ENCODE data around the gene CXCL8. TPM values are rescaled to one million over a fixed set of nuclear protein-coding genes. Genes with fewer than 3 reads are reported as not detected.

The CXCL8 gene
- total RNA-seq, 2 donors from 2014 or later = 2.6 to 7.9 TPM

GRCh38 chr4:73725510-73725909, 14.9 kb upstream of the CXCL8 start:
- Histone ChIP-seq H3K27ac (no peak overlapping the region), H3K4me3 (no peak overlapping the region), H3K4me1 (no peaks in the 10 kb centered on the region), H3K9me3 (no peaks in the 10 kb centered on the region), H3K27me3 (no peaks in the 10 kb centered on the region), H3K36me3 (no peaks in the 10 kb centered on the region)
- no peak for DNase-seq (ENCODE audit: low spot score)
- no peak for TF ChIP-seq CTCF (IDR thresholded peaks at IDR 0.05)

- Histone ChIP-seq H3K4me3 (no peak overlapping the region), H3K27ac (no peak overlapping the region)
Measured at GRCh38 chr4:73725985-73726384, 14.4 kb upstream of the CXCL8 start.

GRCh38 chr4:73727685-73728084, 12.7 kb upstream of the CXCL8 start:
- Histone ChIP-seq H3K36me3 (no peaks in the 10 kb centered on the region), H3K4me3 (no peak overlapping the region), H3K27ac (no peak overlapping the region), H3K27me3 (no peaks in the 10 kb centered on the region), H3K4me1 (no peaks in the 10 kb centered on the region), H3K9me3 (no peaks in the 10 kb centered on the region)
- no peak for TF ChIP-seq CTCF (IDR thresholded peaks at IDR 0.05)
- no peak for DNase-seq (ENCODE audit: low spot score)

More at GRCh38 chr4:73725985-73726384, 14.4 kb upstream of the CXCL8 start:
- H3K36me3 ChIP-seq = no peaks in the 10 kb centered on the region
- no peaks in the 10 kb centered on the region for H3K4me1 ChIP-seq
- no peak for DNase-seq (ENCODE audit: low spot score)
- H3K9me3 ChIP-seq = no peaks in the 10 kb centered on the region
- H3K27me3 ChIP-seq = no peaks in the 10 kb centered on the region
- TF ChIP-seq CTCF (IDR thresholded peaks at IDR 0.05) = no peak

- H3K27ac ChIP-seq = no peak overlapping the region
- no peak overlapping the region for H3K4me3 ChIP-seq
- DNase-seq (ENCODE audit: low spot score) = no peak
- H3K4me1 ChIP-seq = peaks cover 0 to 4% of the 10 kb centered on the region in 2 donors
- H3K36me3 ChIP-seq = no peaks in the 10 kb centered on the region
- H3K9me3 ChIP-seq = no peaks in the 10 kb centered on the region
- H3K27me3 ChIP-seq = no peaks in the 10 kb centered on the region
- TF ChIP-seq CTCF (IDR thresholded peaks at IDR 0.05) = no peak
Measured at GRCh38 chr4:73728091-73728741, 12.2 kb upstream of the CXCL8 start.

GRCh38 chr4:73729534-73730165, 10.7 kb upstream of the CXCL8 start:
- Histone ChIP-seq H3K27ac (peak overlapping the region in 1 of 2 donors; percentile 20), H3K36me3 (no peaks in the 10 kb centered on the region), H3K27me3 (no peaks in the 10 kb centered on the region), H3K9me3 (no peaks in the 10 kb centered on the region), H3K4me1 (peaks cover 0 to 16% of the 10 kb centered on the region in 2 donors), H3K4me3 (no peak overlapping the region)
- DNase-seq (ENCODE audit: low spot score) = peak; percentile 82
- TF ChIP-seq CTCF (IDR thresholded peaks at IDR 0.05) = peak; percentile 51 to 83
